ENCODE data around the gene RNF128.

GRCh38 chrX:106706466-106706865, 20.0 kb upstream of the RNF128 start:
- TF ChIP-seq CTCF (IDR thresholded peaks at IDR 0.05) (no peak), ZFX (IDR thresholded peaks at IDR 0.05; ENCODE audit: borderline replicate concordance) (no peak)
